Gastroesophageal sphincter (tissue), 4 donors: ENCODE data around the gene RNF175. TPM values are rescaled to one million over a fixed set of nuclear protein-coding genes. Genes with fewer than 3 reads are reported as not detected.

ENCODE experiments used
- ATAC-seq: fragments of 150-250 bp; one replicate; pipeline ENCODE4 v1.9.1; 2016; ENCODE audit warnings: mild to moderate bottlenecking, moderate library complexity
- H3K27ac ChIP-seq, 4 donors: fragments of 200-600 bp; sonication (generic) in 3 of 4; 1 replicate in 3 of 4; 2 replicates in 1 of 4; pipeline ENCODE4 v1.5.1; 2016 to 2019
- H3K27me3 ChIP-seq: fragments of 200-600 bp; sonication (generic); one replicate; pipeline ENCODE4 v1.5.1; 2019
- H3K36me3 ChIP-seq, 2 donors: fragments of 200-600 bp; sonication (generic); one replicate each; pipeline ENCODE4 v1.5.1; 2019; ENCODE audit warnings: control low read depth in 1 of 2
- H3K4me1 ChIP-seq, 3 donors: fragments of 200-600 bp; sonication (generic); 1 replicate in 2 of 3; 2 replicates in 1 of 3; pipeline ENCODE4 v1.5.1; 2016 to 2019; ENCODE audit warnings: control low read depth in 2 of 3
- H3K4me3 ChIP-seq, 2 donors: fragments of 200-600 bp; sonication (generic); one replicate each; pipeline ENCODE4 v1.5.1; 2019; ENCODE audit warnings: mild to moderate bottlenecking in 1 of 2, moderate library complexity in 1 of 2
- H3K9me3 ChIP-seq, 3 donors: fragments of 200-600 bp; sonication (generic); one replicate each; pipeline ENCODE4 v1.5.1; 2017 to 2019; ENCODE audit warnings: control low read depth in 2 of 3
- EP300 ChIP-seq: sonication (generic); formaldehyde crosslinking; IDR thresholded peaks from one replicate; pipeline ENCODE4 v1.6.1; 2017; ENCODE audit warnings: antibody characterized with exemption, mild to moderate bottlenecking
- POLR2A ChIP-seq, 2 donors: fragments of 450-650 bp; IDR thresholded peaks; one replicate each; pipeline ENCODE4 v1.6.1; 2017; ENCODE audit warnings: antibody characterized with exemption in 2 of 2, mild to moderate bottlenecking in 2 of 2, moderate library complexity in 1 of 2
- POLR2AphosphoS5 ChIP-seq: sonication (generic); formaldehyde crosslinking; IDR thresholded peaks from one replicate; pipeline ENCODE4 v1.6.1; 2017; ENCODE audit warnings: antibody characterized with exemption
- WGBS, 2 donors: methylation state at CpG; one replicate each; pipeline ENCODE4 v1.1.5; 2018; ENCODE audit warnings: low coverage in 1 of 2; 5-methylcytosine and 5-hydroxymethylcytosine counted together
- total RNA-seq, 4 donors: library from RNA; depleted of rRNA; stranded (reverse); fragments of >200 nt; gene quantifications; one replicate each; pipeline ENCODE4 v1.1.0, GENCODE V29; 2016
- TF ChIP-seq, protein P1 (sequence below), 4 experiments: fragments of 200-600 bp in 2 of 4; fragments of 450-650 bp in 2 of 4; sonication (generic) in 1 of 4; IDR thresholded peaks; one replicate each; pipeline ENCODE4 v1.5.1; 2017 to 2019; ENCODE audit warnings: antibody characterized with exemption in 4 of 4, mild to moderate bottlenecking in 2 of 4, moderate library complexity in 2 of 4

Gene RNF175
- total RNA-seq, 4 donors from 2014 or later, result 0.16 to 0.89 (median 0.67) TPM; not detected in 1

- no peak for ATAC-seq
- H3K9me3 ChIP-seq, result peaks cover 0 to 7% (median 0%) of the 10 kb centered on the region in 3 donors
- 71% methylated on average over 2 of the region's 2 CpGs; no CpG with 5 or more reads in 1 of the 2 donors for WGBS, 2 donors
- no peak overlapping the region for H3K4me3 ChIP-seq
- TF ChIP-seq POLR2A (IDR thresholded peaks at IDR 0.05), result no peak
- TF ChIP-seq, protein P1, sequence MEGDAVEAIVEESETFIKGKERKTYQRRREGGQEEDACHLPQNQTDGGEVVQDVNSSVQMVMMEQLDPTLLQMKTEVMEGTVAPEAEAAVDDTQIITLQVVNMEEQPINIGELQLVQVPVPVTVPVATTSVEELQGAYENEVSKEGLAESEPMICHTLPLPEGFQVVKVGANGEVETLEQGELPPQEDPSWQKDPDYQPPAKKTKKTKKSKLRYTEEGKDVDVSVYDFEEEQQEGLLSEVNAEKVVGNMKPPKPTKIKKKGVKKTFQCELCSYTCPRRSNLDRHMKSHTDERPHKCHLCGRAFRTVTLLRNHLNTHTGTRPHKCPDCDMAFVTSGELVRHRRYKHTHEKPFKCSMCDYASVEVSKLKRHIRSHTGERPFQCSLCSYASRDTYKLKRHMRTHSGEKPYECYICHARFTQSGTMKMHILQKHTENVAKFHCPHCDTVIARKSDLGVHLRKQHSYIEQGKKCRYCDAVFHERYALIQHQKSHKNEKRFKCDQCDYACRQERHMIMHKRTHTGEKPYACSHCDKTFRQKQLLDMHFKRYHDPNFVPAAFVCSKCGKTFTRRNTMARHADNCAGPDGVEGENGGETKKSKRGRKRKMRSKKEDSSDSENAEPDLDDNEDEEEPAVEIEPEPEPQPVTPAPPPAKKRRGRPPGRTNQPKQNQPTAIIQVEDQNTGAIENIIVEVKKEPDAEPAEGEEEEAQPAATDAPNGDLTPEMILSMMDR (IDR thresholded peaks at IDR 0.05), result no peak
- peaks cover 23% of the 10 kb centered on the region for H3K27me3 ChIP-seq
- H3K4me1 ChIP-seq, result peaks cover 0 to 13% (median 6%) of the 10 kb centered on the region in 3 donors
- H3K36me3 ChIP-seq, result no peaks in the 10 kb centered on the region
- no peak overlapping the region for H3K27ac ChIP-seq
Measured at GRCh38 chr4:153755186-153755585, 4.6 kb downstream of the RNF175 start.

DNA sequence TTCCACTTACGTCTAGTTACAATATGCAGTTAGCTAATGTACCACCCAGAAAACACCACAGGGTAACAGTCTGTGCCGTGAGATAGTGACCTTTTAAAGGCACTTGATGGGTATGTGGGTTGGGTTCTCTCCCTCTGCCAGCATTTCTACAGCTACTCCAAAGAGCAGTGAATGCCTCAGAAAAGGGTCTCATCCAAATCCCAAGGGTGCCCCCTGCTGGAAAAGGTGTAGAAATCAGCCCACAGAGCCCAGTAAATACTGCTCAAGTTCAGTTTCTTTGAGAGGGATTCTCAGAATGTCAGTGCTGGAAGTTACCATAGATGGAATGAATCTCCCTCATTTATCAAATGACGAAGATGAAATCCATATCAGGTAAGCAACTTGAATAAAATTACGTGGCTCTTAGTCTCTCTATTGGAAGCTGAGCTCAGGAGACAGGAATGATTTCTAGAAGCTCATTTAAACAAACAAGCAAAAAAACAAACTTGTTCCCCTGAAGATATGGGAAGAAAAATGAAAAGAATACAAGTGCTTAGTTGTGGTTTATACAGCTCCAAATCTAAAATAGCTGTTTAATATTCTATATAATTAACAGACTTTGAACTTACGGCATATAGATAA is 9.5 kb downstream of the RNF175 start:
- 27 to 46% methylated on average over 4 to 5 of the region's 5 CpGs for WGBS, 2 donors
- peak; percentile 51 for ATAC-seq

GRCh38 chr4:153748378-153748777 is 11.4 kb downstream of the RNF175 start:
- H3K9me3 ChIP-seq, result no peaks in the 10 kb centered on the region
- H3K36me3 ChIP-seq, result no peaks in the 10 kb centered on the region
- no peaks in the 10 kb centered on the region for H3K27me3 ChIP-seq
- H3K4me3 ChIP-seq, result no peak overlapping the region
- no peak overlapping the region for H3K27ac ChIP-seq
- H3K4me1 ChIP-seq, result no peaks in the 10 kb centered on the region
- ATAC-seq, result peak; percentile 44
- 31 to 82% methylated on average over 2 to 4 of the region's 6 CpGs for WGBS, 2 donors
- TF ChIP-seq, protein P1 (IDR thresholded peaks at IDR 0.05), result no peak
- no peak for TF ChIP-seq EP300
- no peak for TF ChIP-seq POLR2A (IDR thresholded peaks at IDR 0.05)
- no peak for TF ChIP-seq POLR2AphosphoS5

More for the DNA sequence above, 9.5 kb downstream of the RNF175 start:
- Histone ChIP-seq H3K4me1 (no peaks in the 10 kb centered on the region), H3K4me3 (no peak overlapping the region), H3K27ac (no peak overlapping the region), H3K9me3 (peaks cover 0 to 7% (median 0%) of the 10 kb centered on the region in 3 donors), H3K36me3 (no peaks in the 10 kb centered on the region), H3K27me3 (no peaks in the 10 kb centered on the region)
- TF ChIP-seq POLR2AphosphoS5 (no peak), EP300 (no peak), POLR2A (IDR thresholded peaks at IDR 0.05) (no peak)
- TF ChIP-seq, protein P1 (IDR thresholded peaks at IDR 0.05), result peak in 3 of 4 experiments; percentile 43 to 62 (median 45)

DNA sequence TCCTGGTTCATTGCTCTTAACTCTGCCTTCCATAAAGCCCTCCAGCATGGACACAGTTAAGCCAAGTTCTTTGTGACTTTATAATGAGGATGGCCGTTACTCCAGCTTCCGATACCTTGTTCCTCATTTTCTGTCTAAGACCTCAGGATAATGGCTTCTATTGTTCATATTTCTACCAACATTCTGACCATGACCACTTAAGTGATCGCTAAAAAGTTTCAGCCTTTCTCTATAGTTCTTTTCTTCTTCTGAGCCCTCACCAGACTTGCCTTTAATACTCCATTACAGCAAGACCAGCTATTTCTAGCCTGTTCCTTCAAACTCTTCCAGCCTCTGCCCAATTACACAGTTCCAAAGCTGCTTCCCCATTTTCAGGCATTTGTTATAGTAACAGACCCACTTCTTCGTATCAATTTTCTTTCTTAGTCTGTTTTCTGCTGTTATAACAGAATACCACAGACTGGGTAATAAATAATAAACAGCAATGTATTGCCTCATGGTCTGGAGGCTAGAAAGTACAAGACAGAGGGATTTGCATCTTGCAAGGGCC is 12.3 kb downstream of the RNF175 start:
- no peaks in the 10 kb centered on the region for H3K27me3 ChIP-seq
- TF ChIP-seq POLR2AphosphoS5 (no peak), POLR2A (IDR thresholded peaks at IDR 0.05) (no peak), EP300 (no peak)
- TF ChIP-seq, protein P1 (IDR thresholded peaks at IDR 0.05), result no peak
- H3K36me3 ChIP-seq, result no peaks in the 10 kb centered on the region
- ATAC-seq, result no peak
- H3K4me1 ChIP-seq, result no peaks in the 10 kb centered on the region
- H3K27ac ChIP-seq, result no peak overlapping the region
- no peak overlapping the region for H3K4me3 ChIP-seq
- H3K9me3 ChIP-seq, result no peaks in the 10 kb centered on the region
- WGBS, 2 donors, result 73 to 76% methylated on average over 4 of the region's 4 CpGs

DNA sequence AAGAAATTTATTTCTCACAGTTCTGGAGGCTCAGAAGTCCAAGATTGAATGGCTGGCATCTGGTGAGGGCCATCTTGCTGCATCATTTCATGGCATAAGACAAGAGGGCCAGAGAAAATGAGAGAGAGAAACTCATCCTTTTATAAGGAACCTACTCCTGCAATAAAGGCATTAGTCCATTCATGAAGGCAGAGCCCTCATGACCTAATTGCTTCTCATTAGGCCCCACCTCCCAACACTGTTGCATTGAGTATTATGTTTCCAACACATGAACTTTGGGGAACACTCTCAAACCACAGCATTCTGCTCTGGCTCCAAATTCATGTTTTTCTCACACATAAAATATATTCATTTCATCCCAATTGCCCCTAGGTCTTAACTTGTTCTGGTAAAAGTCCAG is 14.2 kb downstream of the RNF175 start:
- Histone ChIP-seq H3K36me3 (no peaks in the 10 kb centered on the region), H3K9me3 (peaks cover 0 to 8% (median 0%) of the 10 kb centered on the region in 3 donors), H3K4me3 (no peak overlapping the region), H3K27me3 (no peaks in the 10 kb centered on the region), H3K4me1 (no peaks in the 10 kb centered on the region), H3K27ac (no peak overlapping the region)
- no peak for ATAC-seq
- TF ChIP-seq, protein P1 (IDR thresholded peaks at IDR 0.05), result no peak
- TF ChIP-seq POLR2AphosphoS5 (no peak), EP300 (no peak), POLR2A (IDR thresholded peaks at IDR 0.05) (no peak)
